ENCODE data around the gene AIFM2. TPM values are rescaled to one million over a fixed set of nuclear protein-coding genes. Genes with fewer than 3 reads are reported as not detected.

The AIFM2 gene
- total and polyA plus RNA-seq, 9 of the 15 experiments (the other 6 are each of a cell fraction or from before 2014, with no cell fraction given): 2.7 to 14.1 (median 9.2) TPM

GRCh38 chr10:70169011-70169410 is 36.4 kb upstream of the AIFM2 start (continued):
- TF ChIP-seq, protein P1, sequence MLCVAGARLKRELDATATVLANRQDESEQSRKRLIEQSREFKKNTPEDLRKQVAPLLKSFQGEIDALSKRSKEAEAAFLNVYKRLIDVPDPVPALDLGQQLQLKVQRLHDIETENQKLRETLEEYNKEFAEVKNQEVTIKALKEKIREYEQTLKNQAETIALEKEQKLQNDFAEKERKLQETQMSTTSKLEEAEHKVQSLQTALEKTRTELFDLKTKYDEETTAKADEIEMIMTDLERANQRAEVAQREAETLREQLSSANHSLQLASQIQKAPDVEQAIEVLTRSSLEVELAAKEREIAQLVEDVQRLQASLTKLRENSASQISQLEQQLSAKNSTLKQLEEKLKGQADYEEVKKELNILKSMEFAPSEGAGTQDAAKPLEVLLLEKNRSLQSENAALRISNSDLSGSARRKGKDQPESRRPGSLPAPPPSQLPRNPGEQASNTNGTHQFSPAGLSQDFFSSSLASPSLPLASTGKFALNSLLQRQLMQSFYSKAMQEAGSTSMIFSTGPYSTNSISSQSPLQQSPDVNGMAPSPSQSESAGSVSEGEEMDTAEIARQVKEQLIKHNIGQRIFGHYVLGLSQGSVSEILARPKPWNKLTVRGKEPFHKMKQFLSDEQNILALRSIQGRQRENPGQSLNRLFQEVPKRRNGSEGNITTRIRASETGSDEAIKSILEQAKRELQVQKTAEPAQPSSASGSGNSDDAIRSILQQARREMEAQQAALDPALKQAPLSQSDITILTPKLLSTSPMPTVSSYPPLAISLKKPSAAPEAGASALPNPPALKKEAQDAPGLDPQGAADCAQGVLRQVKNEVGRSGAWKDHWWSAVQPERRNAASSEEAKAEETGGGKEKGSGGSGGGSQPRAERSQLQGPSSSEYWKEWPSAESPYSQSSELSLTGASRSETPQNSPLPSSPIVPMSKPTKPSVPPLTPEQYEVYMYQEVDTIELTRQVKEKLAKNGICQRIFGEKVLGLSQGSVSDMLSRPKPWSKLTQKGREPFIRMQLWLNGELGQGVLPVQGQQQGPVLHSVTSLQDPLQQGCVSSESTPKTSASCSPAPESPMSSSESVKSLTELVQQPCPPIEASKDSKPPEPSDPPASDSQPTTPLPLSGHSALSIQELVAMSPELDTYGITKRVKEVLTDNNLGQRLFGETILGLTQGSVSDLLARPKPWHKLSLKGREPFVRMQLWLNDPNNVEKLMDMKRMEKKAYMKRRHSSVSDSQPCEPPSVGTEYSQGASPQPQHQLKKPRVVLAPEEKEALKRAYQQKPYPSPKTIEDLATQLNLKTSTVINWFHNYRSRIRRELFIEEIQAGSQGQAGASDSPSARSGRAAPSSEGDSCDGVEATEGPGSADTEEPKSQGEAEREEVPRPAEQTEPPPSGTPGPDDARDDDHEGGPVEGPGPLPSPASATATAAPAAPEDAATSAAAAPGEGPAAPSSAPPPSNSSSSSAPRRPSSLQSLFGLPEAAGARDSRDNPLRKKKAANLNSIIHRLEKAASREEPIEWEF (CRISPR knock-in tag; IDR thresholded peaks at IDR 0.05): no peak
- TF ChIP-seq ZFP36 (IDR thresholded peaks at IDR 0.05; ENCODE audit: low read depth, low read length, partially characterized antibody) (no peak), NFIC (IDR thresholded peaks at IDR 0.05) (no peak), KLF6 (CRISPR knock-in tag; IDR thresholded peaks at IDR 0.05; ENCODE audit: borderline replicate concordance) (no peak), TRIM28 (IDR thresholded peaks at IDR 0.05) (no peak), PHB (CRISPR knock-in tag; IDR thresholded peaks at IDR 0.05) (no peak), CTBP1 (IDR thresholded peaks at IDR 0.05; ENCODE audit: borderline replicate concordance) (no peak), ETS1 (conservative IDR thresholded peaks at IDR 0.05; ENCODE audit: control insufficient read depth, low read depth, low read length) (no peak)
- TF ChIP-seq, protein P2, sequence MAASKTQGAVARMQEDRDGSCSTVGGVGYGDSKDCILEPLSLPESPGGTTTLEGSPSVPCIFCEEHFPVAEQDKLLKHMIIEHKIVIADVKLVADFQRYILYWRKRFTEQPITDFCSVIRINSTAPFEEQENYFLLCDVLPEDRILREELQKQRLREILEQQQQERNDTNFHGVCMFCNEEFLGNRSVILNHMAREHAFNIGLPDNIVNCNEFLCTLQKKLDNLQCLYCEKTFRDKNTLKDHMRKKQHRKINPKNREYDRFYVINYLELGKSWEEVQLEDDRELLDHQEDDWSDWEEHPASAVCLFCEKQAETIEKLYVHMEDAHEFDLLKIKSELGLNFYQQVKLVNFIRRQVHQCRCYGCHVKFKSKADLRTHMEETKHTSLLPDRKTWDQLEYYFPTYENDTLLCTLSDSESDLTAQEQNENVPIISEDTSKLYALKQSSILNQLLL (CRISPR knock-in tag; IDR thresholded peaks at IDR 0.05; ENCODE audit: borderline replicate concordance): no peak
